H7 (cell line): ENCODE results near the gene GLCE. TPM values are rescaled to one million over a fixed set of nuclear protein-coding genes. Genes with fewer than 3 reads are reported as not detected.
A peak's percentile ranks its signal among the peaks of the same experiment; 100 is the strongest.
"Not testable (repeated sequence)": the region's sequence is repeated elsewhere in the genome, so short reads cannot be mapped to it uniquely, and the experiment has no call there.

ENCODE experiments used
- DNase-seq: peaks from one replicate; pipeline ENCODE4 v3.0.0; 2012
- H3K27me3 ChIP-seq: 2 replicates; pipeline ENCODE4 v1.6.0; 2011; ENCODE audit warnings: mild to moderate bottlenecking, low read length; ENCODE audit not compliant: control insufficient read depth, insufficient read depth
- H3K36me3 ChIP-seq: replicated peaks from 2 replicates; pipeline ENCODE4 v1.5.1; 2011; ENCODE audit warnings: low read length; ENCODE audit not compliant: control insufficient read depth, insufficient read depth
- H3K4me3 ChIP-seq: 2 replicates; pipeline ENCODE4 v1.5.1; 2011; ENCODE audit warnings: low read depth, mild to moderate bottlenecking, control low read depth, low read length, moderate library complexity; ENCODE audit not compliant: insufficient read depth
- total RNA-seq: library from RNA; depleted of rRNA; stranded (reverse); fragments of >200 nt; shearing (Covaris generic); gene quantifications from 2 replicates; pipeline ENCODE4 v1.2.3, GENCODE V29; 2014

GLCE gene
- total RNA-seq, 1 experiment from 2014 or later: 7.0 TPM

GRCh38 chr15:69275074-69275670 is 114.7 kb downstream of the GLCE start:
- no peak overlapping the region for H3K4me3 ChIP-seq
- DNase-seq: no peak
- no peaks in the 10 kb centered on the region for H3K27me3 ChIP-seq
- H3K36me3 ChIP-seq: no peaks in the 10 kb centered on the region

GRCh38 chr15:69275933-69276560 is 115.6 kb downstream of the GLCE start:
- Histone ChIP-seq H3K27me3 (no peaks in the 10 kb centered on the region), H3K4me3 (no peak overlapping the region), H3K36me3 (no peaks in the 10 kb centered on the region)
- DNase-seq: no peak

GRCh38 chr15:69277316-69277715 is 116.9 kb downstream of the GLCE start:
- Histone ChIP-seq H3K36me3 (no peaks in the 10 kb centered on the region), H3K4me3 (no peak overlapping the region), H3K27me3 (no peaks in the 10 kb centered on the region)
- no peak for DNase-seq

GRCh38 chr15:69279636-69280035 is 119.2 kb downstream of the GLCE start:
- no peak for DNase-seq
- H3K36me3 ChIP-seq: no peaks in the 10 kb centered on the region

GRCh38 chr15:69280783-69281182 is 120.3 kb downstream of the GLCE start:
- no peak overlapping the region for H3K4me3 ChIP-seq
- H3K27me3 ChIP-seq: no peaks in the 10 kb centered on the region
- no peaks in the 10 kb centered on the region for H3K36me3 ChIP-seq
- DNase-seq: no peak

More at GRCh38 chr15:69279636-69280035, 119.2 kb downstream of the GLCE start:
- Histone ChIP-seq H3K27me3 (no peaks in the 10 kb centered on the region), H3K4me3 (no peak overlapping the region)

- H3K27me3 ChIP-seq: no peaks in the 10 kb centered on the region; the same call in 1 of the 2 replicates
- no peak for DNase-seq
These were observed 121.8 kb downstream of the GLCE start for GRCh38 chr15:69282104-69282743.

GRCh38 chr15:69285834-69286233 is 125.4 kb downstream of the GLCE start:
- Histone ChIP-seq H3K36me3 (no peaks in the 10 kb centered on the region), H3K4me3 (no peak overlapping the region), H3K27me3 (no peaks in the 10 kb centered on the region; the same call in 1 of the 2 replicates)
- no peak for DNase-seq

More at GRCh38 chr15:69282104-69282743, 121.8 kb downstream of the GLCE start:
- Histone ChIP-seq H3K4me3 (no peak overlapping the region), H3K36me3 (no peaks in the 10 kb centered on the region)

- Histone ChIP-seq H3K27me3 (no peaks in the 10 kb centered on the region; the same call in 1 of the 2 replicates), H3K4me3 (no peak overlapping the region), H3K36me3 (no peaks in the 10 kb centered on the region)
- no peak for DNase-seq
These were observed 127.6 kb downstream of the GLCE start for GRCh38 chr15:69288011-69288410.

GRCh38 chr15:69288531-69289341 is 128.3 kb downstream of the GLCE start:
- H3K36me3 ChIP-seq: no peaks in the 10 kb centered on the region
- no peak for DNase-seq
- no peaks in the 10 kb centered on the region; the same call in 1 of the 2 replicates for H3K27me3 ChIP-seq
- H3K4me3 ChIP-seq: no peak overlapping the region

GRCh38 chr15:69289342-69290146 is 129.1 kb downstream of the GLCE start:
- H3K4me3 ChIP-seq: no peak overlapping the region
- peak; percentile 59 for DNase-seq
- no peaks in the 10 kb centered on the region for H3K36me3 ChIP-seq
- H3K27me3 ChIP-seq: no peaks in the 10 kb centered on the region; the same call in 1 of the 2 replicates

- no peak for DNase-seq
- H3K36me3 ChIP-seq: no peaks in the 10 kb centered on the region
- H3K27me3 ChIP-seq: no peaks in the 10 kb centered on the region; the same call in 1 of the 2 replicates
- no peak overlapping the region for H3K4me3 ChIP-seq
These were observed 130.1 kb downstream of the GLCE start for GRCh38 chr15:69290346-69291164.

GRCh38 chr15:69291651-69292050 is 131.2 kb downstream of the GLCE start:
- H3K4me3 ChIP-seq, H3K36me3 ChIP-seq, DNase-seq, H3K27me3 ChIP-seq: not testable (repeated sequence)

GRCh38 chr15:69292826-69293420 is 132.5 kb downstream of the GLCE start:
- H3K27me3 ChIP-seq: peaks cover 12% of the 10 kb centered on the region
- no peak for DNase-seq
- H3K4me3 ChIP-seq: no peak overlapping the region
- no peaks in the 10 kb centered on the region for H3K36me3 ChIP-seq
